H1 (cell line): Measurements from ENCODE around the gene TMEM144. TPM values are rescaled to one million over a fixed set of nuclear protein-coding genes. Genes with fewer than 3 reads are reported as not detected.

Experiments
- HDAC6 ChIP-seq: IDR thresholded peaks from one replicate; pipeline ENCODE4 v1.7.1; 2012; ENCODE audit warnings: low read depth, mild to moderate bottlenecking, inconsistent platforms, low read length, moderate library complexity
- NRF1 ChIP-seq: IDR thresholded peaks from 2 replicates; pipeline ENCODE4 v1.6.1; 2011; ENCODE audit warnings: mild to moderate bottlenecking, low read depth, low read length, improper control_type of control experiment
- SUZ12 ChIP-seq: fragments of 200-600 bp; sonication (generic); IDR thresholded peaks from 2 replicates; pipeline ENCODE4 v1.6.1; 2012; ENCODE audit warnings: mild to moderate bottlenecking, inconsistent platforms, low read length, moderate library complexity, mixed read lengths
- polyA plus RNA-seq, 7 experiments: library from polyadenylated mRNA; depleted of rRNA in 3 of 7; stranded (reverse) in 5 of 7; unstranded in 2 of 7; fragments of >200 nt in 5 of 7; fragments of 200-250 nt in 2 of 7; gene quantifications; 1 replicate in 5 of 7; 2 replicates in 1 of 7; 4 replicates in 1 of 7; pipeline versions ENCODE4 v1.2.1 to v1.2.3, GENCODE V29; 2011 to 2013; ENCODE audit warnings: missing spikeins in 2 of 7, mixed read lengths in 2 of 7
- total RNA-seq: library from RNA; stranded (reverse); fragmentation: NEBNext Ultra II Directional; extraction: Animal tissue kit (Norgen Biotek cat#: 25700); gene quantifications from 2 replicates; pipeline ENCODE4 v1.2.1, GENCODE V29; 2021
- TF ChIP-seq, protein P1 (sequence below): IDR thresholded peaks from 2 replicates; pipeline ENCODE4 v1.6.1; 2012; ENCODE audit warnings: inconsistent platforms

The TMEM144 gene
- total and polyA plus RNA-seq, 2 of the 8 experiments (the other 6 are each of a cell fraction or from before 2014, with no cell fraction given), result 1.9 to 2.6 TPM

GRCh38 chr4:158290912-158291311 is 80.6 kb downstream of the TMEM144 start (continued):
- TF ChIP-seq, protein P1, sequence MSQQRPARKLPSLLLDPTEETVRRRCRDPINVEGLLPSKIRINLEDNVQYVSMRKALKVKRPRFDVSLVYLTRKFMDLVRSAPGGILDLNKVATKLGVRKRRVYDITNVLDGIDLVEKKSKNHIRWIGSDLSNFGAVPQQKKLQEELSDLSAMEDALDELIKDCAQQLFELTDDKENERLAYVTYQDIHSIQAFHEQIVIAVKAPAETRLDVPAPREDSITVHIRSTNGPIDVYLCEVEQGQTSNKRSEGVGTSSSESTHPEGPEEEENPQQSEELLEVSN, result no peak
- TF ChIP-seq SUZ12, result no peak
- no peak for TF ChIP-seq HDAC6
- TF ChIP-seq NRF1, result no peak
- TF ChIP-seq, all 59 proteins: peak for 0
